HG02840 (cell line): ENCODE data around the gene TNXB.
"Not testable (repeated sequence)": the region's sequence is repeated elsewhere in the genome, so short reads cannot be mapped to it uniquely, and the experiment has no call there.

Experiments used
- ATAC-seq: cut with Tn5 transposase; IDR thresholded peaks from one replicate; pipeline ENCODE4 v1.9.1; 2021; ENCODE audit warnings: mild to moderate bottlenecking, moderate library complexity, moderate number of reproducible peaks; ENCODE audit not compliant: unreplicated experiment, low FRiP score

TNXB gene

GRCh38 chr6:32043589-32044380, 65.4 kb downstream of the TNXB start:
- ATAC-seq: not testable (repeated sequence)

- not testable (repeated sequence) for ATAC-seq
These were observed 66.9 kb downstream of the TNXB start for GRCh38 chr6:32042276-32042675.

DNA sequence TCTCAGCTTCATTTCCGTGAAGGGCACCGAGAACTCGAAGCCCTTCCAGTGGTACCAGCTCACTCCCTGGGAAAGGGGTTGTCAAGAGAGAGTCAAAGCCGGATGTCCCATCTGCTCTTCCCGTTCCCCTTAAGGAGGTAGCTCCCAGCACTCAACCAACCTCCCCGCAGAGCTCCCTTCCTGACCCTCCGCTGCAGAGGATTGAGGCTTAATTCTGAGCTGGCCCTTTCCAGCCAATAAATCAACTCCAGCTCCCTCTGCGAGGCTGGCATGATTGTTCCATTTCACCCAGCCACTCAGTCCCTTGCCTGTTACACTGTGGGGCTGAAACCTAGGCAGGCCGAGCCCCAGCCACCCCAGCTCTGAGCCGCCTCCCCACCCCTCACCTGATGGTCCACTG, 67.8 kb downstream of the TNXB start:
- not testable (repeated sequence) for ATAC-seq

- not testable (repeated sequence) for ATAC-seq
These were observed 68.2 kb downstream of the TNXB start for GRCh38 chr6:32041050-32041321.

- not testable (repeated sequence) for ATAC-seq
These were observed 68.7 kb downstream of the TNXB start for GRCh38 chr6:32040299-32041049.

GRCh38 chr6:32039321-32040274, 69.5 kb downstream of the TNXB start:
- ATAC-seq: not testable (repeated sequence)

GRCh38 chr6:32038878-32039277, 70.3 kb downstream of the TNXB start:
- not testable (repeated sequence) for ATAC-seq

GRCh38 chr6:32037598-32038524, 71.3 kb downstream of the TNXB start, which contains the start of gene CYP21A2:
Gene CYP21A2 (plus strand): TSS chr6:32038415. CDS start chr6:32038423, 8 bp downstream.
- not testable (repeated sequence) for ATAC-seq

- ATAC-seq: not testable (repeated sequence)
These were observed 72.0 kb downstream of the TNXB start for GRCh38 chr6:32037136-32037535.

- not testable (repeated sequence) for ATAC-seq
These were observed 73.7 kb downstream of the TNXB start for GRCh38 chr6:32035283-32036013.

DNA sequence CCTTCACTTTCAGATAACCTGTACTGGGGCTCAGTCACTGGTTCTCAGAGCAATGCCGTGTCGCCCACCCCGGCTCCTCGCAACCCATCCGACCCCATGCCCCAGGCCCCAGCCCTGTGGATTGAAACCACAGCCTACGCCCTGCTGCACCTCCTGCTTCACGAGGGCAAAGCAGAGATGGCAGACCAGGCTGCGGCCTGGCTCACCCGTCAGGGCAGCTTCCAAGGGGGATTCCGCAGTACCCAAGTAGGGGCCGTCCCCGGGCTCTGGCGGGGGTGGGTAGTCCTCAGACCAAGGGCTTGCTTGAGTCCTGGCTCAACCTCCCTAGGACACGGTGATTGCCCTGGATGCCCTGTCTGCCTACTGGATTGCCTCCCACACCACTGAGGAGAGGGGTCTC, 79.6 kb downstream of the TNXB start:
- not testable (repeated sequence) for ATAC-seq

DNA sequence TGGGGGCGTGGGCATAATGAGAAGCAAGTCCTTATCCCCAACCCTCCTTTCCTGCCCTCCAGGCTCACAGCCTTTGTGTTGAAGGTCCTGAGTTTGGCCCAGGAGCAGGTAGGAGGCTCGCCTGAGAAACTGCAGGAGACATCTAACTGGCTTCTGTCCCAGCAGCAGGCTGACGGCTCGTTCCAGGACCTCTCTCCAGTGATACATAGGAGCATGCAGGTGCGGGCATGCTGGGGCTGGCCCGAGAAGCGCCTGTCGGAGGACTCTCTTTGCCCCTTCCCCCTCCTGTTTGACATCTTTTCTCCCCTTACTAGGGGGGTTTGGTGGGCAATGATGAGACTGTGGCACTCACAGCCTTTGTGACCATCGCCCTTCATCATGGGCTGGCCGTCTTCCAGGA, 80.5 kb downstream of the TNXB start:
- not testable (repeated sequence) for ATAC-seq

DNA sequence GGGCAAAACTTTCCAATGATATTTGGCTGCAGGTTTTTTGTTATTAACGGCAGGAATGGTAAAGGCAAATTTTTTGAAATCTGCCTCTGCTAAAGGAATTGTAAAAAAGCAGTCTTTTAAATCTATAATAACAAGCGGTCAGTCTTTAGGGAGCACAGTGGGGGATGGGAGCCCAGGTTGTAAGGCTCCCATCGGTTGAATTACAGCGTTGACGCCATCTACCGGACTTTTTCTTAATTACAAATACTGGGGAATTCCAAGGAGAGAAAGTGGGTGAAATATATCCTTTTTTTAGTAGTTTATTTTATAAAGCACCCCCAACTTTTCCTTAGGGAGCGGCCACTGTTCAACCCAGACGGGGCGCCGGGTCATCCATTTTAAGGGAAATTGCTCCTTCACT, 87.0 kb downstream of the TNXB start:
- ATAC-seq: not testable (repeated sequence)

- ATAC-seq: not testable (repeated sequence)
These were observed 94.6 kb downstream of the TNXB start, which contains the start of gene C4B for GRCh38 chr6:32014547-32014946. Gene C4B (plus strand): TSS chr6:32014795. CDS start chr6:32014846, 51 bp downstream.

DNA sequence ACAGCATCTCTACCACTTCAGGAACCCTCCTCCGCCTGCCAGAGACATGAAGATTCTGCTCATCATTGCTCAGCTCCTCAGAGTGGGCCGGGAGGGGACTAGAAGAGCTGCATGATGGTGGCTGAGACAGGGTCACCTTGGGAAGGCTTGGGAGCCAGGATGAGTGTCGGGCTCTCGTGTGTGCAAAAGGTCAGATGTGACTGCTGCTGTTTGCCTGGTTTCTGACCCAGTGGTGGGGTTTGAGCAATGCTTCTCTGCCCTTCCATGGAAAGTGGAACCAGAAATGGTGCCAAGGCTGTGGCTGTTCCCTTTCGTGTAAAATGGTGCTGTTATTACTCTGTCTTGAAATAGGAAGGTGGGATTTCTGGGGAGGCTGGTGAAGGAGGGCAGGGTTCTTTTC, 95.4 kb downstream of the TNXB start:
- ATAC-seq: not testable (repeated sequence)

GRCh38 chr6:32012941-32013617, 96.1 kb downstream of the TNXB start:
- ATAC-seq: not testable (repeated sequence)

DNA sequence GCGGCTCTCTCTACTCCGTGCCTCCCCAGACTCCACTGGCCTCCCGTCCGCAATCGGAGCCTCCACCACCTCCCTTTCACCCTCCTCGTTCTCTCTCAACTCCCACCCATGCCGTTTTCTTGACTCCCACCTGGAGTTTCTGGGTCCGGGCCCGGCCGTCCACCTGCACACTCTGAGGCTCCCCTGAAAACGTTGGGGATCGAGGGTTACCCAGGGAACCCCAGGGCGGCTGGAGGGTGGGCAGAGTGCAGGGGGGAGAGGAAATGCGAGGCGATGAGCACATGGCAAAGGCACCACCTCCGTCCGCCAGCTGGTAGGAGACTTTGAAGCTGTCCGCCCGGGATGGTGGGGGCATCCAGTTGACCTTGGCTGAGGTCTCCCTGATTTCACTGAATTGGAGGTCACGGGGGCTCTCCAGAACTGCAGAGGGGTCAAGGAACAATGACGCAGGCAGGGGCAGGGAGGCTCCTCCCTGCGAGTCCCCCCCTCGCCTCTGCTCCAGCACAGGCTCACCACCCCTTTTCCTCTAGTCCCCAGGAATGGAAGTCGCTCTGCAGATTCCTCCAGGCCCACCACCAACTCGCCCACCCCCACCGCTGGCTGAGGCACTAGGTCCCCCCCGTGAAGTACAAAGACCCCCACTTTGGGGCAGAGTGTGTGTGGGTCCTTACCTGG, 98.1 kb downstream of the TNXB start:
- ATAC-seq: not testable (repeated sequence)

- ATAC-seq: not testable (repeated sequence)
These were observed 99.6 kb downstream of the TNXB start for GRCh38 chr6:32009537-32009936.
